ENCODE measurements around the gene NAGLU. TPM values are rescaled to one million over a fixed set of nuclear protein-coding genes. Genes with fewer than 3 reads are reported as not detected.

The NAGLU gene
- total RNA-seq, 8 experiments from 2014 or later, result 6.3 to 55.8 (median 18.5) TPM

Other genes starting within 250 kb of the NAGLU start
- 10 to 100 TPM in 1 of 8 experiments, 1 to 10 TPM in 6, under 1 TPM in 1; 0.93 to 12.0 (median 3.0) TPM for gene STAT5A, start 247.7 kb upstream of the NAGLU start, total RNA-seq
- gene STAT3, start 147.8 kb upstream of the NAGLU start, total RNA-seq, result 100 to 1,000 TPM in 4 of 8 experiments, 10 to 100 TPM in 4; 31.4 to 386 (median 106) TPM
- 10 to 100 TPM in 4 of 8 experiments, under 1 TPM in 4; 0.05 to 74.8 (median 12.8) TPM for gene CAVIN1, start 113.0 kb upstream of the NAGLU start, total RNA-seq
- gene ATP6V0A1, start 77.4 kb upstream of the NAGLU start, total RNA-seq, result 100 to 1,000 TPM in 2 of 8 experiments, 10 to 100 TPM in 6; 45.4 to 115 (median 75.7) TPM
- gene HSD17B1, start 16.7 kb downstream of the NAGLU start, total RNA-seq, result 1 to 10 TPM; 1.7 to 6.3 (median 5.4) TPM
- 10 to 100 TPM; 20.8 to 82.7 (median 30.8) TPM for gene COASY, start 25.9 kb downstream of the NAGLU start, total RNA-seq
- 10 to 100 TPM; 17.3 to 48.0 (median 25.6) TPM for gene MLX, start 30.9 kb downstream of the NAGLU start, total RNA-seq
- gene PSMC3IP, start 41.5 kb downstream of the NAGLU start, total RNA-seq, result 10 to 100 TPM in 7 of 8 experiments, 1 to 10 TPM in 1; 1.5 to 24.7 (median 12.1) TPM
- gene RETREG3, start 73.1 kb downstream of the NAGLU start, total RNA-seq, result 10 to 100 TPM; 27.1 to 40.2 (median 32.8) TPM
- gene TUBG1, start 73.4 kb downstream of the NAGLU start, total RNA-seq, result 10 to 100 TPM; 24.7 to 67.7 (median 39.3) TPM
- gene TUBG2, start 123.0 kb downstream of the NAGLU start, total RNA-seq, result 10 to 100 TPM in 7 of 8 experiments, 1 to 10 TPM in 1; 7.1 to 26.7 (median 16.0) TPM
- gene PLEKHH3, start 140.8 kb downstream of the NAGLU start, total RNA-seq, result 10 to 100 TPM; 10.1 to 24.2 (median 20.6) TPM
- 1 to 10 TPM in 5 of 8 experiments, under 1 TPM in 3; 0.41 to 6.4 (median 1.6) TPM for gene CCR10, start 145.6 kb downstream of the NAGLU start, total RNA-seq
- gene CNTNAP1, start 146.3 kb downstream of the NAGLU start, total RNA-seq, result 10 to 100 TPM in 5 of 8 experiments, 1 to 10 TPM in 3; 2.4 to 33.9 (median 14.1) TPM
- 10 to 100 TPM; 13.8 to 44.5 (median 27.8) TPM for gene EZH1, start 208.8 kb downstream of the NAGLU start, total RNA-seq
- gene RAMP2, start 225.0 kb downstream of the NAGLU start, total RNA-seq, result 10 to 100 TPM in 1 of 8 experiments, 1 to 10 TPM in 6, under 1 TPM in 1; 0.90 to 34.2 (median 4.1) TPM
- 100 to 1,000 TPM in 1 of 8 experiments, 10 to 100 TPM in 7; 57.1 to 110 (median 88.0) TPM for gene VPS25, start 237.2 kb downstream of the NAGLU start, total RNA-seq
- 1 to 10 TPM in 1 of 8 experiments, under 1 TPM in 7; 0.11 to 1.2 (median 0.57) TPM for gene WNK4, start 244.4 kb downstream of the NAGLU start, total RNA-seq

All from motor neuron (in vitro differentiated cells).